HCT116 (cell line): Measurements from ENCODE around the gene CD68. TPM values are rescaled to one million over a fixed set of nuclear protein-coding genes. Genes with fewer than 3 reads are reported as not detected.

Experiments
- ATAC-seq: fragments of 200-7000 bp; cut with Tn5 transposase; 2 replicates; pipeline ENCODE4 v1.9.1; 2020; ENCODE audit warnings: mild to moderate bottlenecking, moderate library complexity
- BruUV-seq: library from RNA; stranded (reverse); fragments of 400-500 nt; replicated peaks from 2 replicates; lab custom pipeline; 2021; lab: Mats Ljungman, UMichigan
- CTCF ChIA-PET: fragments of 300-600 bp; sonication (Branson Sonifier 250); formaldehyde crosslinking; loops from one replicate; lab custom pipeline; 2021; ENCODE audit warnings: antibody characterized with exemption; lab: Charles Lee
- POLR2A ChIA-PET: fragments of 300-600, 350-600 bp; sonication (Branson Sonifier 250); formaldehyde crosslinking; loops from one replicate; lab custom pipeline; 2021; ENCODE audit warnings: antibody characterized with exemption; lab: Charles Lee
- RAD21 ChIA-PET, 2 experiments: fragments of 300-600 bp; sonication (Branson Sonifier 250); formaldehyde crosslinking; loops; one replicate each; lab custom pipeline; 2023; ENCODE audit warnings: low total read pairs in 2 of 2; ENCODE audit not compliant: uncharacterized antibody in 2 of 2, unreplicated experiment in 2 of 2, low non-redundant PET in 1 of 2; lab: Charles Lee
- DNase-seq: peaks from one replicate; pipeline ENCODE4 v3.0.0-alpha.2; 2010; ENCODE audit warnings: low read depth, low spot score
- H2AFZ ChIP-seq: fragments of 200-600 bp; shearing (Covaris generic), sonication (generic); 2 replicates; pipeline ENCODE4 v1.6.1; 2017; ENCODE audit warnings: low read depth, mixed run types, mixed read lengths, antibody characterized with exemption, low read length; ENCODE audit not compliant: poor library complexity, severe bottlenecking
- H3K27ac ChIP-seq: 2 replicates; pipeline ENCODE4 v1.5.1; 2012; ENCODE audit warnings: low read depth, low read length
- H3K27me3 ChIP-seq: fragments of 200-600 bp; sonication (generic); 2 replicates; pipeline ENCODE4 v1.6.1; 2016; ENCODE audit warnings: mixed run types, low read length, mixed read lengths; ENCODE audit not compliant: insufficient read depth
- H3K36me3 ChIP-seq, 2 experiments: fragments of 200-500 bp in 1 of 2; fragments of 200-600 bp in 1 of 2; sonication (Bioruptor generic) in 1 of 2; sonication (generic) in 1 of 2; 2 replicates each; pipeline versions ENCODE4 v1.5.1 to v1.6.1; 2014 to 2016; ENCODE audit warnings: low read length in 2 of 2, inconsistent platforms in 1 of 2, mixed read lengths in 1 of 2, mixed run types in 1 of 2; ENCODE audit not compliant: insufficient read depth in 2 of 2, control insufficient read depth in 1 of 2
- H3K4me1 ChIP-seq, 2 experiments: fragments of 200-600 bp in 1 of 2; sonication (generic) in 1 of 2; 2 replicates each; pipeline versions ENCODE4 v1.5.1 to v1.6.1; 2012 to 2017; ENCODE audit warnings: low read length in 2 of 2, inconsistent platforms in 1 of 2, mild to moderate bottlenecking in 1 of 2, mixed read lengths in 1 of 2, mixed run types in 1 of 2, moderate library complexity in 1 of 2; ENCODE audit not compliant: insufficient read depth in 2 of 2, control insufficient read depth in 1 of 2
- H3K4me2 ChIP-seq: fragments of 200-600 bp; sonication (generic); 2 replicates; pipeline ENCODE4 v1.6.1; 2017; ENCODE audit warnings: mixed run types, low read length, mixed read lengths
- H3K4me3 ChIP-seq, 2 experiments: fragments of 200-600 bp in 1 of 2; sonication (generic) in 1 of 2; replicated peaks in 1 of 2; 2 replicates each; pipeline ENCODE4 v1.5.1; 2011 to 2016; ENCODE audit warnings: low read length in 2 of 2, control low read depth in 1 of 2, low read depth in 1 of 2, mild to moderate bottlenecking in 1 of 2, mixed read lengths in 1 of 2, mixed run types in 1 of 2
- H3K79me2 ChIP-seq: fragments of 200-600 bp; sonication (generic); 2 replicates; pipeline ENCODE4 v1.6.1; 2017; ENCODE audit warnings: mild to moderate bottlenecking, mixed run types, low read length, moderate library complexity, mixed read lengths; ENCODE audit not compliant: insufficient read depth
- H3K9ac ChIP-seq: fragments of 200-600 bp; sonication (generic); 2 replicates; pipeline ENCODE4 v1.6.1; 2016; ENCODE audit warnings: low read length, mixed read lengths
- H3K9me2 ChIP-seq: fragments of 200-600 bp; sonication (generic), shearing (Covaris generic); 2 replicates; pipeline ENCODE4 v1.6.1; 2017; ENCODE audit warnings: mixed run types, mild to moderate bottlenecking, moderate library complexity; ENCODE audit not compliant: insufficient read depth
- H3K9me3 ChIP-seq, 2 experiments: fragments of 200-500 bp in 1 of 2; fragments of 200-600 bp in 1 of 2; sonication (Bioruptor generic) in 1 of 2; sonication (generic) in 1 of 2; 2 replicates each; pipeline ENCODE4 v1.6.1; 2014 to 2017; ENCODE audit warnings: low read length in 2 of 2, mixed read lengths in 2 of 2, inconsistent platforms in 1 of 2, low read depth in 1 of 2, mild to moderate bottlenecking in 1 of 2, mixed run types in 1 of 2, moderate library complexity in 1 of 2; ENCODE audit not compliant: control insufficient read depth in 1 of 2, insufficient read depth in 1 of 2
- H4K20me1 ChIP-seq: fragments of 200-600 bp; sonication (generic), shearing (Covaris generic); 2 replicates; pipeline ENCODE4 v1.6.1; 2017; ENCODE audit warnings: mixed run types, mild to moderate bottlenecking, moderate library complexity; ENCODE audit not compliant: insufficient read depth
- CTCF ChIP-seq, 3 experiments: fragments of 200-600 bp in 1 of 3; sonication (generic) in 1 of 3; IDR thresholded peaks in 2 of 3; conservative IDR thresholded peaks in 1 of 3; 2 replicates each; pipeline ENCODE4 v1.5.1; 2012 to 2017; ENCODE audit warnings: low read depth in 2 of 3, low read length in 2 of 3, antibody characterized with exemption in 1 of 3, borderline replicate concordance in 1 of 3, control low read depth in 1 of 3, mild to moderate bottlenecking in 1 of 3, mixed read lengths in 1 of 3, mixed run types in 1 of 3, moderate library complexity in 1 of 3; ENCODE audit not compliant: insufficient read depth in 1 of 3
- EZH2 ChIP-seq: fragments of 200-600 bp; sonication (generic); IDR thresholded peaks from 2 replicates; pipeline ENCODE4 v1.6.1; 2017; ENCODE audit warnings: antibody characterized with exemption, mixed run types
- MAX ChIP-seq: IDR thresholded peaks from 2 replicates; pipeline ENCODE4 v1.6.1; 2012
- POLR2A ChIP-seq: IDR thresholded peaks from 2 replicates; pipeline ENCODE4 v1.7.0; 2011; ENCODE audit warnings: borderline replicate concordance; ENCODE audit not compliant: insufficient read depth, insufficient read length; ENCODE audit errors: extremely low read depth
- RAD21 ChIP-seq: IDR thresholded peaks from 2 replicates; pipeline ENCODE4 v1.6.1; 2012; ENCODE audit warnings: low read depth, mild to moderate bottlenecking
- REST ChIP-seq: IDR thresholded peaks from 2 replicates; pipeline ENCODE4 v1.6.1; 2012; ENCODE audit warnings: low read depth
- SIN3A ChIP-seq: IDR thresholded peaks from 2 replicates; pipeline ENCODE4 v1.6.1; 2012; ENCODE audit warnings: low read depth
- SP1 ChIP-seq: IDR thresholded peaks from 2 replicates; pipeline ENCODE4 v1.6.1; 2012; ENCODE audit warnings: low read depth
- ZBTB33 ChIP-seq: IDR thresholded peaks from 2 replicates; pipeline ENCODE4 v1.6.1; 2011; ENCODE audit warnings: mild to moderate bottlenecking, low read length, moderate library complexity; ENCODE audit not compliant: insufficient replicate concordance; ENCODE audit errors: extremely low read depth
- intact Hi-C: fragments of 100-400 bp; cut with micrococcal nuclease; formaldehyde crosslinking; loops from 2 replicates; pipeline ENCODE4 v1.10.0; 2022
- total RNA-seq: library from RNA; stranded (reverse); gene quantifications from one replicate; pipeline ENCODE4 v1.2.1, GENCODE V29; 2021; ENCODE audit not compliant: unreplicated experiment

Gene CD68
- total RNA-seq, 1 experiment from 2014 or later: 7.0 TPM

- ChIA-PET CTCF (no interaction called here), RAD21 (no interaction called here), POLR2A (interaction anchor here (0.7 to 2.6 kb wide), 3 partner anchors 10 to 113 kb away, joined by 3 to 13 read pairs (median 8); partner anchors contain the start of genes MPDU1, TP53 and WRAP53)
- no peaks in the 10 kb centered on the region for H3K9me3 ChIP-seq
- H3K9ac ChIP-seq: peak overlapping the region; percentile 100
- H3K4me3 ChIP-seq: peak overlapping the region; percentile 94 to 100
- no peaks in the 10 kb centered on the region for H3K9me2 ChIP-seq
- BruUV-seq: no TSS peak
- no peak for DNase-seq
- H3K79me2 ChIP-seq: peaks cover 70% of the 10 kb centered on the region
- H2AFZ ChIP-seq: no peak overlapping the region
- peak overlapping the region; percentile 97 for H3K4me2 ChIP-seq
- H4K20me1 ChIP-seq: peaks cover 35% of the 10 kb centered on the region; the same call in 1 of the 2 replicates
- peaks cover 38 to 76% of the 10 kb centered on the region in 2 experiments for H3K36me3 ChIP-seq
- no peak for ATAC-seq
- intact Hi-C loops: no loop called here
- H3K4me1 ChIP-seq: peaks cover 8 to 74% of the 10 kb centered on the region in 2 experiments; a peak in 3 of 4 replicates
- H3K27me3 ChIP-seq: no peaks in the 10 kb centered on the region
- TF ChIP-seq REST: no peak
- no peak for TF ChIP-seq EZH2
- no peak for TF ChIP-seq CTCF (IDR thresholded peaks at IDR 0.05 in 2 of 3, conservative IDR thresholded peaks at IDR 0.05 in 1 of 3; ENCODE audit: borderline replicate concordance in 1 of 3, insufficient read depth in 1 of 3, low read depth in 2 of 3, low read length in 2 of 3)
- no peak for TF ChIP-seq SIN3A
- TF ChIP-seq MAX: no peak
- no peak for TF ChIP-seq POLR2A
- TF ChIP-seq SP1: no peak
- no peak for TF ChIP-seq ZBTB33
- no peak for TF ChIP-seq RAD21
- H3K27ac ChIP-seq: peak overlapping the region; percentile 97
Measured at GRCh38 chr17:7574176-7574953, 5.1 kb upstream of the CD68 start.
